Non-pigmented ciliary epithelial cell (primary cell): ENCODE measurements around the gene RAN.
"Not testable (repeated sequence)": the region's sequence is repeated elsewhere in the genome, so short reads cannot be mapped to it uniquely, and the experiment has no call there.

Experiments used
- DNase-seq: peaks from one replicate; pipeline ENCODE4 v3.0.0-alpha.2; 2010; ENCODE audit warnings: low read depth

RAN gene

GRCh38 chr12:130849561-130850417, 22.1 kb upstream of the RAN start:
- no peak for DNase-seq

GRCh38 chr12:130850418-130851021, 21.3 kb upstream of the RAN start:
- no peak for DNase-seq

- no peak for DNase-seq
These were observed 15.8 kb upstream of the RAN start for GRCh38 chr12:130856088-130856487.

GRCh38 chr12:130858084-130858483, 13.8 kb upstream of the RAN start:
- no peak for DNase-seq

- DNase-seq, result no peak
These were observed 12.7 kb upstream of the RAN start for GRCh38 chr12:130859161-130859560.

GRCh38 chr12:130860311-130860710, 11.6 kb upstream of the RAN start:
- DNase-seq, result no peak

GRCh38 chr12:130862161-130862560, 9.7 kb upstream of the RAN start:
- no peak for DNase-seq

- not testable (repeated sequence) for DNase-seq
These were observed 9.1 kb upstream of the RAN start for GRCh38 chr12:130862771-130863170.

GRCh38 chr12:130863298-130863697, 8.6 kb upstream of the RAN start:
- no peak for DNase-seq

GRCh38 chr12:130868412-130868811, 3.5 kb upstream of the RAN start:
- no peak for DNase-seq

GRCh38 chr12:130870442-130871285, 1.2 kb upstream of the RAN start:
- peak; percentile 78 for DNase-seq

- no peak for DNase-seq
These were observed 572 bp downstream of the RAN start for GRCh38 chr12:130872179-130873096.

- no peak for DNase-seq
These were observed 1.4 kb downstream of the RAN start for GRCh38 chr12:130873106-130873795.

- DNase-seq, result no peak
These were observed 2.0 kb downstream of the RAN start for GRCh38 chr12:130873825-130874224.

- DNase-seq, result no peak
These were observed 2.8 kb downstream of the RAN start for GRCh38 chr12:130874696-130875095.

- DNase-seq, result no peak
These were observed 3.3 kb downstream of the RAN start for GRCh38 chr12:130875193-130875592.

- not testable (repeated sequence) for DNase-seq
These were observed 3.8 kb downstream of the RAN start for GRCh38 chr12:130875708-130876107.

- DNase-seq, result no peak
These were observed 4.4 kb downstream of the RAN start for GRCh38 chr12:130876297-130876696.

GRCh38 chr12:130876758-130877157, 4.9 kb downstream of the RAN start:
- DNase-seq, result no peak

- DNase-seq, result no peak
These were observed 5.5 kb downstream of the RAN start for GRCh38 chr12:130877333-130877732.
